ENCODE results near the gene NME7. TPM values are rescaled to one million over a fixed set of nuclear protein-coding genes. Genes with fewer than 3 reads are reported as not detected.

Gene NME7
- total RNA-seq, 1 experiment from 2014 or later = 21.8 TPM

DNA sequence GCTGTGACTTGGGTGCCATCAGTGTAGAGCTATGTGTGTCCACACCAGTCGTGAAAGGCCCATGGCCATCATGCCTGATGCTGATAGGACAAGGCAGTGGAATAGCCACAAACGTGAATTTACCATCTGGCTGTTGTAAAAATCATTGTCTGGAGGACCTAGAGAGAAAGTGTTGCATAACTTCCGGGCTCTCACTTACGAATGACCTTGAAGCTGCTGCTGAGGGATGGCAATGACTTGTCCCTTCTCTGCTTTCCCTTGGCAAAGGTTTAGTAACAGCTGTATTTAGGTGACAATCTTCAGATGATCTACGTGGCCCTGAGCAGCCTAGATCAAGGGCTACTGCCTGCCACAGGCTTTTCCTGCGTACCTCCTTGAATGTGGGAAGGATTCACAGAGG lies 255.4 kb downstream of the NME7 start:
- Histone ChIP-seq H3K9me2 (ENCODE audit: insufficient read depth) (no peaks in the 10 kb centered on the region), H3K4me1 (ENCODE audit: control insufficient read depth in 1 of 2, insufficient read depth in 2 of 2, low read length in 2 of 2) (peaks cover 64 to 97% of the 10 kb centered on the region in 2 experiments), H2AFZ (ENCODE audit: low read depth, low read length, poor library complexity, severe bottlenecking) (no peak overlapping the region), H3K4me2 (ENCODE audit: low read length) (peak overlapping the region; percentile 76), H4K20me1 (ENCODE audit: insufficient read depth) (no peaks in the 10 kb centered on the region), H3K4me3 (replicated peaks in 1 of 2; ENCODE audit: low read depth in 1 of 2, low read length in 2 of 2) (no peak overlapping the region; a peak in 1 of 4 replicates), H3K27me3 (ENCODE audit: insufficient read depth, low read length) (no peaks in the 10 kb centered on the region), H3K9ac (ENCODE audit: low read length) (peak overlapping the region; percentile 95), H3K36me3 (ENCODE audit: control insufficient read depth in 1 of 2, insufficient read depth in 2 of 2, low read length in 2 of 2) (peaks cover 11 to 30% of the 10 kb centered on the region in 2 experiments; a peak in 3 of 4 replicates), H3K9me3 (ENCODE audit: control insufficient read depth in 1 of 2, insufficient read depth in 1 of 2, low read depth in 1 of 2, low read length in 2 of 2) (no peaks in the 10 kb centered on the region), H3K79me2 (ENCODE audit: insufficient read depth, low read length) (peaks cover 92% of the 10 kb centered on the region), H3K27ac (ENCODE audit: low read depth, low read length) (peak overlapping the region; percentile 65)
- POLR2A ChIA-PET = no interaction called here
- no peak for ATAC-seq
- intact Hi-C loops (cut with micrococcal nuclease) = loop anchor here (5.0 to 10.0 kb wide), 2 partner anchors 235 to 767 kb away; no protein-coding TSS in a partner anchor
- RAD21 ChIA-PET (ENCODE audit: low non-redundant PET in 1 of 2, low total read pairs in 2 of 2, uncharacterized antibody in 2 of 2, unreplicated experiment in 2 of 2) = no interaction called here
- CTCF ChIA-PET = interaction anchor here (0.9 to 3.3 kb wide), 5 partner anchors 235 to 509 kb away, joined by 3 to 15 read pairs (median 3); no protein-coding TSS in a partner anchor
- TF ChIP-seq, protein P1, sequence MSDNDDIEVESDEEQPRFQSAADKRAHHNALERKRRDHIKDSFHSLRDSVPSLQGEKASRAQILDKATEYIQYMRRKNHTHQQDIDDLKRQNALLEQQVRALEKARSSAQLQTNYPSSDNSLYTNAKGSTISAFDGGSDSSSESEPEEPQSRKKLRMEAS (IDR thresholded peaks at IDR 0.05) = no peak
- no peak for TF ChIP-seq SP1 (IDR thresholded peaks at IDR 0.05; ENCODE audit: low read depth)
- TF ChIP-seq, protein P2, sequence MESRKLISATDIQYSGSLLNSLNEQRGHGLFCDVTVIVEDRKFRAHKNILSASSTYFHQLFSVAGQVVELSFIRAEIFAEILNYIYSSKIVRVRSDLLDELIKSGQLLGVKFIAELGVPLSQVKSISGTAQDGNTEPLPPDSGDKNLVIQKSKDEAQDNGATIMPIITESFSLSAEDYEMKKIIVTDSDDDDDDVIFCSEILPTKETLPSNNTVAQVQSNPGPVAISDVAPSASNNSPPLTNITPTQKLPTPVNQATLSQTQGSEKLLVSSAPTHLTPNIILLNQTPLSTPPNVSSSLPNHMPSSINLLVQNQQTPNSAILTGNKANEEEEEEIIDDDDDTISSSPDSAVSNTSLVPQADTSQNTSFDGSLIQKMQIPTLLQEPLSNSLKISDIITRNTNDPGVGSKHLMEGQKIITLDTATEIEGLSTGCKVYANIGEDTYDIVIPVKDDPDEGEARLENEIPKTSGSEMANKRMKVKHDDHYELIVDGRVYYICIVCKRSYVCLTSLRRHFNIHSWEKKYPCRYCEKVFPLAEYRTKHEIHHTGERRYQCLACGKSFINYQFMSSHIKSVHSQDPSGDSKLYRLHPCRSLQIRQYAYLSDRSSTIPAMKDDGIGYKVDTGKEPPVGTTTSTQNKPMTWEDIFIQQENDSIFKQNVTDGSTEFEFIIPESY (IDR thresholded peaks at IDR 0.05; ENCODE audit: extremely low read depth, insufficient replicate concordance, low read length) = no peak
- TF ChIP-seq, protein P3, sequence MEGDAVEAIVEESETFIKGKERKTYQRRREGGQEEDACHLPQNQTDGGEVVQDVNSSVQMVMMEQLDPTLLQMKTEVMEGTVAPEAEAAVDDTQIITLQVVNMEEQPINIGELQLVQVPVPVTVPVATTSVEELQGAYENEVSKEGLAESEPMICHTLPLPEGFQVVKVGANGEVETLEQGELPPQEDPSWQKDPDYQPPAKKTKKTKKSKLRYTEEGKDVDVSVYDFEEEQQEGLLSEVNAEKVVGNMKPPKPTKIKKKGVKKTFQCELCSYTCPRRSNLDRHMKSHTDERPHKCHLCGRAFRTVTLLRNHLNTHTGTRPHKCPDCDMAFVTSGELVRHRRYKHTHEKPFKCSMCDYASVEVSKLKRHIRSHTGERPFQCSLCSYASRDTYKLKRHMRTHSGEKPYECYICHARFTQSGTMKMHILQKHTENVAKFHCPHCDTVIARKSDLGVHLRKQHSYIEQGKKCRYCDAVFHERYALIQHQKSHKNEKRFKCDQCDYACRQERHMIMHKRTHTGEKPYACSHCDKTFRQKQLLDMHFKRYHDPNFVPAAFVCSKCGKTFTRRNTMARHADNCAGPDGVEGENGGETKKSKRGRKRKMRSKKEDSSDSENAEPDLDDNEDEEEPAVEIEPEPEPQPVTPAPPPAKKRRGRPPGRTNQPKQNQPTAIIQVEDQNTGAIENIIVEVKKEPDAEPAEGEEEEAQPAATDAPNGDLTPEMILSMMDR (IDR thresholded peaks at IDR 0.05 in 2 of 3, conservative IDR thresholded peaks at IDR 0.05 in 1 of 3; ENCODE audit: borderline replicate concordance in 1 of 3, insufficient read depth in 1 of 3, low read depth in 2 of 3, low read length in 2 of 3) = no peak
- no peak for TF ChIP-seq POLR2A (IDR thresholded peaks at IDR 0.05; ENCODE audit: borderline replicate concordance, extremely low read depth, insufficient read depth, insufficient read length)
- TF ChIP-seq ZFX (IDR thresholded peaks at IDR 0.05) = no peak
- no peak for TF ChIP-seq TCF7L2 (IDR thresholded peaks at IDR 0.05; ENCODE audit: borderline replicate concordance, extremely low read depth, insufficient read depth, insufficient read length)
- no peak for DNase-seq (ENCODE audit: low read depth, low spot score)
- BruUV-seq (replicated peaks) = no TSS peak
